GM19035 (cell line): ENCODE data around the gene SIX4.

Experiments used
- ATAC-seq: cut with Tn5 transposase; IDR thresholded peaks from one replicate; pipeline ENCODE4 v1.9.1; 2021; ENCODE audit not compliant: unreplicated experiment

The SIX4 gene

DNA sequence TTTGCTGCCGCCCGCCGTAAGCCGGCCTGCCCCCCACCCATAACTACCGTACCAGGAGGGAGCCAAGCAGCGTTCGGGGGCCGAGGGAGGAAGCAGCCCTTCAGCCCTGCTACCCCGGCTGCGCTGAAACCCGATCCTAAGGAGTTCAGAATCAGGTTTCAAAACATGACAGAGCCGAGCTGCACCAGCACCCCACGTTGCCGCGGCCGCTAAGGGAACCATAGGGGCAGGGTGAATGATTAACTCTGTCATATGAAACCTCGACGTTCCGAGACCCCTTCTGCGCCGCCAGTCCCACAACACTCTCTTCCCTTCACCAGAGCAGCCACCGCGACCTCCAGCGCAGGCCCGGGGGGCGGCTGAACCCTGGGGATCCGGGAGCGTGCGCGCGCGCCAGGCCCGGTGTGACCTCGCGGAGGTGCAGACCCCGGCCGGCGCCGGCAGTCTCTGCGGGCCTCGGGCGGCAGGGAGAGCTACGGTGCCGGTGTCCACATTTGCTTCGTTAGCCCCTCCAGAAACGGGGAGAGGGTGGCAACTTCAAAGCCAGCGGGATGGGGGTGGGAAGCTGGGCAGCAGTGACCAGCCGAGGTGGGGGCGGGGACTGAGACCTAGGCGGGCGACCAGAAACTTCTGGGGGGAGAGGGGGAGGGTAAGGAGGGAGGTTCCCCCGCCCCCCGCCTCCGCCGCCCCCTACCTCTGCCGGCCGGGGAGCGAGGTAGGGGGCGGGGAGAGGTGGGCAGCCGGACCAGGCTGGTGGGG lies 1.6 kb downstream of the SIX4 start:
- ATAC-seq, result no peak

DNA sequence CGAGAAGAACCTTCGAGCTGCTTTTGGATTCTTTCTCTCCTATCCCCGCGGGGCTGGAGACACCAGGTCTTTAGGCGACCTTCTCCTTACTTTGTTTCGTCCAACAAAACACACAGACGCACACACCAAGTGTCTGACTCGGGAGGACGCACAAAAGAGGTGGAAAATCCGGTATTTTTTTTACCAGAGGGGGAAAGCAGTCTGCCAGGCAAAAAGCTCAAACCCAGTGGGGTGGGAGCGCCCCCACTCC lies 2.1 kb downstream of the SIX4 start:
- no peak for ATAC-seq

DNA sequence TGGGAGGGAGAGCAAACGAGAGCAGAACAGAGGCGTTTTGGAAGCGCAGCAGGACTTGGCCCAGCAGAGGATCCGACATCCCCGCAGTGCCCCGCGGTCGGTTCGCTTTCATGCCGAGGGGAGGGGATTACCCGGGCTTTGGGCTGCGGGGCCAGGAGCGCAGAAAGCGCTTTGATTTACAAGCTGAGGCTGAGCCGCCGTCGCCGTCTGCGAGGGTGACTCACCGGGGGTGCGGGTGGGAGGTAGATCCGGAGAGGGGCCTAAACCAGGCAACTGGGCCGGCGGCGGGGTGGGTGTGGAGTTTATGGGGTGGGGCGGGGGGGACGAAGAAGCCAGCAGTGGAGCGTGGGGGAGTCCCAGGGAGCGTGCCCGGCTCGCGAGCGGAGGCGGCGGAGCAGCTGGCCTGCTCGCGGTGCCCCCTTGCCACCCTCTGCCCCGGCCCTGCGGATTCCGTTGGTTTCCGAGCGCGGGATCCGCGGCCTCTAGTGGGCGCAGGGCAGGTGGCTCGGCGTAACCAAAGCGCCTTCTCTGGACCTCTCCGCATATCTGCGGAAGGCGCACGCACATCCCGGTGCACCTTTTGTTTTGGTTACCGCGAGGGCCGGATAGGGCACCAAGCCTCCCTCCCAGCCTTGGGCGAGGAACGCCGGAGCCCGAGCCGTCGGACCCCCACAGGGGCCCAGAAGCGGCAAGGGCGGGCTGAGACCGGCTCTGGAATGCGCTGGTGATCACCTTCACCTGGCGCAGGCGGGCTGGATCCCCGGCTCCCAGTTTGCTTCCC lies 2.6 kb downstream of the SIX4 start:
- no peak for ATAC-seq

DNA sequence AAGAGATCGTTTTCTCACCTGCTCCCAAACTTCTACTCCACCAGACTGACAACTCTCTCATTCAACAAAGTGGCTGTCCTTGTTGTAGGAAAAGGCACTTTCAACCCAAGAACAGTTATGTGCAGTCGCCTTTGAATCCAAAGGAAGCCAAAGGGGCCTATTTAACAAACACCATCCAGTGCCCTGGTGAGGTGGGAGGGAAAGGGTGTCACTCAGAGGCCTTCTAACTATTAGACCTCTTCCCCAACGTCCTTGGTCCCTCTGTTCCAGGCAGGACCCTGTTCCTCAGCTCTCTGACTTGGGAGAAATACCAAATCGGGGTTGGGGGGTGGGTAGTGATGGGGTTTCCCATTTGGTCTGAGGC lies 3.2 kb downstream of the SIX4 start:
- no peak for ATAC-seq

DNA sequence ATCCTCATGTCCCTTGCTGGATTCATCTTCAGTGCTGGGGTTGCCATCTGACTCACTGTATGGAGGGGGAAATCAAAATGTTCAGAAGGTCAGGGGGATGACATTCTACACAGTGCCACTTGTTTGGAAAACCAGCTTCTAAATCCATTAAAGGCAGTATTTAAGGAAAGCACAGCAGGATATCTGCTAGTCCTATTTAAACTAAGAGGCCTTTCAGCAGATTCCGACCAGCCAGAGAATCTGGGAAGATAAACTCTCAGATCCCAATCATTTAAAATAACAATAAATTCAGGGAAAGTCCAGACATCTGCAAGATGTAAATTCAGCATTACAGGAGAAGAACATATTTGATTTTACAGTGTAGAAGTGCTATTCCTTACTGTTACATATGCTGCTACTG lies 3.8 kb downstream of the SIX4 start:
- ATAC-seq, result no peak

DNA sequence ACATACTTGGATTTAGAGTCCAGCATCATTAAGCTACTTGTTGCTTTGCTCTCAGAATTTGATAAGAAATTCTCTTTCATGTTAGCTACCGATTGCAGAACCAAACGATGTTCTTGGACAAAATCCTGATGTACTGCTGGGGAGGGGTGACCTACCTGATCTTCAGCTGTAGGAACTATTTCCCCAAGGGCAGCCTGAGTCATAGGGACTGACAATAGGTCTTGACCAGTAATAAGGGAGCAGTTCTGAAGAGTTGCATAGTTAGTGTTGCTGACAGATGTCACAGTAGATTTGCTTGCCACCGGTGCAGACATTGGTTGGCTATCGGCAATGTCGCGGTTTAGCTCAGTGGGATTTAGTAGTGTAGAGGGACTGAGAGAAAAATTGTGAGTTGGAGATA lies 10.6 kb downstream of the SIX4 start:
- no peak for ATAC-seq

DNA sequence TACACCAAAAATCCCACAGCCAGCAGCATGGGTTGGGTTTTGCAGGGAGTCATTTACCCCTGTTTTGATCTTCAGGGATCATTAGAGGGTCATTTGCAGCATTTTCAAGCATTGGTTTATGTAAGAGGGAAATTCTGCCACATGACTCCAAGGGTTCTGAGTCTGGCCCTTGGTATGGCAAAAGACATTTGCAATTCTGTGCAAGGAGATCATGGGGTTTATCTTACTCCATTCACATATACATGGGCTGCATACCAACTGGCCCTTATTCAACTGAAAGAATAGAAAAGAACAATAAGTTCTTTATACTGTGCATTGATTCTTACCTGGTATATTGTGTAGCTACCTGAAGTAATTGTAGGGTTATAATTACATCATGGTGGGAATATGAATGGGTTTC lies 13.7 kb downstream of the SIX4 start:
- no peak for ATAC-seq

DNA sequence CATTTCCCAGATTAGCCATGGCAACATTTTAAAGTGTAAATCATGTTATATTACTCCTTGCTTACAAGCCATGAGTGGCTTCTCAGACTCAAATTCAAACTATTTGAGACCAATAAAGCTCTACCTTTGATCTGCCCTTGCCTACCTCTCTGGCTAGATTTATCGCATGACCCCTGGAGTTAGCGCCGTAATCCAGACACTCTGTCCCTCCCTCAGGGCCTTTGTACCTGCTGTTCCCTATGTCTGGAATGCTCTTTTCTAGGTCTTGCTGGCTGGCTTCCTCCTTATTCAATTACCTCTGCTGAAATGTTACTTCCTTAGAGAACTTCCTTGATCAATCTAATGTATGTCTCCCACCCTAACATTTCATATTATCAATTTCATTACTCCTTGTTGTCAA lies 16.3 kb downstream of the SIX4 start:
- ATAC-seq, result no peak

DNA sequence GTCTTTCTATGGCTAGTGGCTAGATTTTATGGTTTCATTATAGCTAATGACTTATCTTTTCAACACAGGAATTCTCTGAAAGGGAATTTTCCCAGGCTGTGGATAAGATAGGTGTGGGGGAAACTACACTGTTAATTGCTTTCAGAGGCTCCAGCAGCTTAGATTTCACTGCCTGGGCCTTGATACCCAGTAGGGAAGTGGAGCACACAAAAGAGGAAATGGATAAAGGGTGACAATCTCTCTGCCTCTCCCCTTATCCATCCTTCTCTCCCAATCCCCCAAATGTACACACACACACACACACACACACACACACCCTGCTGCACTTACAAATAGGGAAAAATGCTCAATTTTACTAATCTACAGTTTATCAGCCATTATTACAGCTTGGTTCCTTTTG lies 19.1 kb downstream of the SIX4 start:
- no peak for ATAC-seq

DNA sequence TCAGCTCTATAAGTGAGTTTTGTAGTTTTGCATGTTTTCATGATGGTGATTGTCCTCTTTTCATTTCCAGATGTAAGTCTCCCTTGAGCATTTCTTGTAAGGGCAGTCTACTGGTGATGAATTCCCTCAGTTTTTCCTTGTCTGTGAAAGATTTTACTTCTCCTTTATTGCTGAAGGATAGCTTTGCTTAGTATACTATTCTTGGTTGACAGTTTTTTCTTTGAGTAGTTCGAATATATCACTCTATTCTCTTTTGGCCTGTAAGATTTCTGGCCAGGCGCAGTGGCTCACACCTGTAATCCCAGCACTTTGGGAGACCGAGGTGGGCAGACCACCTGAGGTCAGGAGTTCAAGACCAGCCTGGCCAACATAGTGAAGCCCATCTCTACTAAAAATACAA lies 23.6 kb downstream of the SIX4 start:
- no peak for ATAC-seq

DNA sequence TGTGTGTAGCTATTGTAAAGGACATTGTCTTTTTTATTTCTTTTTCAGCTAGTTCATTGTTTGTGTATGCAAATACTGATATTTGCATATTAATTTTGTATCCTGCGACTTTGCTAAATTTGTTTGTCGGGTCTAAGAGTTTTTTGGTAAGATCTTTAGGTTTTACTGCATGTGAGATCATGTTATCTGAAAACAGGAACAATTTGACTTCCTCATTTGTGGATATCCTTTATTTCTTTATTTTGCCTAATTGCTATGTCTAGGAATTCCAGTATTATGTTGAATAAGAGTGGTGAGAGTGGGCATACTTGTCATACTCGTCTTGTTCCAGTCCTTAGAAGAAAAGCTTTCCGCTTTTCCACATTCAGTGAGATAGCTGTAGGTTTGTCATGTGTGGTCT lies 28.8 kb downstream of the SIX4 start:
- ATAC-seq, result no peak

DNA sequence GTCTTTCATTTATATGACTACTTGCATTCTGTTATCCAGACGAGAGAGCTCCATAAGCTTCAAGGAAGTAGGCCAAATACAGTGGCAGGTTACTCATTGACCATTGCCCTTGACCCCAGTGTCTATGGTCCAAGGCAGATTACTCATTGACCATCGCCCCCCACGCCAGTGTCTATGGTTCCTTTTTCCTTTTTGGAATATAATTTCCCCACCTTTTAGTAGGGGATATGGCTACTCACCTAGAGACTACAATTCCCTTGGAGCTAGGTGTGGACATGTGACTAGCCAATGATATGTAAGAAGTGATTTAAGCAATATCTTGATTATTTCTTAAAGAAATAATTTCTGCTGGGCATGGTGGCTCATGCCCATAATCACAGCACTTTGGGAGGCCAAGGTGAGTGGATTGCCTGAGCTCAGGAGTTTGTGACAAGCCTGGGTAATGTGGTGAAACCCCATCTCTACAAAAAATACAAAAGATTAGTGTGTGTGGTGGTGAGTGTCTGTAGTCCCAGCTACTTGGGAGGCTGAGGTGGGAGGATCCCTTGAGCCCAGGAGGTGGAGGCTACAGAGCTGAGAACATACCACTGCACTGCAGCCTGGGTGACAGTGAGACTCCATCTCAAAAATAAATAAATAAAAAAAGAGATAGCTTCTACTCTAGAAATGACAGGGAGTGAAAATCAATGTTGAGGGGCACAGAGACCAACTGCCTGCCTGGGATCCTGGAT lies 32.6 kb downstream of the SIX4 start:
- no peak for ATAC-seq

DNA sequence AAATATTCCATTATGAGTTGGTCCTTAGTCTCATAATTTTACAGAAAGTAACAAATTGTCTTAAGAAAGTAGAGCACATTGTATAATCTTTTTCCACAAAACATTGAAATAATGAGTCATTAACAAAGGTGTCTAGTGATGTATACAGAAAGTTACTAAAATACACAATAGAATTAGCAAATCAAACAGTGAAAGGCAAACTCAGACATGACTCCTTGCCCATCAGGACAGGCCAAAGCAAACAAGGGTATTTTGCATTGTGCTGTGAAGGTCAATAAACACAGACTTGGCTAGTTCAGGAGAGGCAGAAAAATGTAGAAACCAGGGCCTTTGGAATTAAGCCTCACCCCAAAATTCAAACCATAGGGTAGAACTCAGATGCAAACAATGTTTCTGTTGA lies 37.3 kb downstream of the SIX4 start:
- no peak for ATAC-seq

DNA sequence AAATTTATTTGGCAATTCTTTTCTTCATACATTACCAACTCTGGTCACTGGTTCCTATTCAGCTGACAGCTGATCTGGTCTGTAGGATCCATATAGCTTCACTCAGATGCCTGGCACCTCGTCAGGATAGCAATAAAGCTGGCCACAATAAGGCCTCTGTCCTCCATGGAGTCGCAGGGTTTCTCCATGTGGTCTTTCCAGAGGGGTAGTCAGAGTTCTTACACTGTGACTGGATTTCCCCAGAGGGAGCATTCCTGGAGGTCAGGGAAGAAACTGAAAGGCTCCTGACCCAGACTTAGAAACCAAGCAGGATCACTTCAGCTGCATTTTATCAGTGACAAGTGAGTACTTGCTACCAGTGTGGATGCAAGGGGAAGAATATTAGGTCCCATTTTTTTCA lies 39.9 kb downstream of the SIX4 start:
- ATAC-seq, result no peak

DNA sequence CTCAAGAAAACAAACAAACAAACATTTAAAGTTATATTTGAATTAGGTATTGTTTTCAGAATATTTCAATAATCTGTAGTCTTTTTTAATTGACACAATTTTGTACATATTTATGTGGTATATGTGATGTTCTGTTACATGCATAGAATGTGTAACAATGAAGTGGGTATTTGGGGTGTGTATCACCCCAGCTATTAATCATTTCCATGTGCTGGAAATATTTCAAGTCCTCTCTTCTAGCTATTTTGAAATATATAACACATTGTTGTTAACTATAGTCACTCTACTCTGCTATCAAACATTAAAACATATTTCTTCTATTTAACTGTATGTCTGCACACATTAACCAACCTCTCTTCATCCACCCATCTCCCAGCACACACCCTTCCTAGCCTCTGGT lies 42.9 kb downstream of the SIX4 start:
- ATAC-seq, result no peak

DNA sequence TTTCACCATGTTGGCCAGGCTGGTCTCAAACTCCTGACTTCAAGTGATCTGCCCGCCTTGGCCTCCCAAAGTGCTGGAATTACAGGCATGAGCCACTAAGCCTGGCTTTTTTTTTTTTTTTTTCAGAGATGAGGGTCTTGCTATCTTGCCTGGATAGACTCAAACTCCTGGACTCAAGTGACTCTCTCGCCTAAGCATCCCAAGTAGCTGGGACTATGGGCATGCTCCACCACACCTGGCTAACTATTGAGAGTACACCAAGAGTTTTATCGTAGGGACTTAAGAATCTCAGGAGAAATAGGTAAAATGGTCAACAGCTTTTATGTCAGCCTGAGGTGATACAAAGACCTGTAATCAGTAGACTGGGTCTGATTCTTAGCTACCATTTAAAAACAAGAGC lies 43.6 kb downstream of the SIX4 start:
- ATAC-seq, result no peak

DNA sequence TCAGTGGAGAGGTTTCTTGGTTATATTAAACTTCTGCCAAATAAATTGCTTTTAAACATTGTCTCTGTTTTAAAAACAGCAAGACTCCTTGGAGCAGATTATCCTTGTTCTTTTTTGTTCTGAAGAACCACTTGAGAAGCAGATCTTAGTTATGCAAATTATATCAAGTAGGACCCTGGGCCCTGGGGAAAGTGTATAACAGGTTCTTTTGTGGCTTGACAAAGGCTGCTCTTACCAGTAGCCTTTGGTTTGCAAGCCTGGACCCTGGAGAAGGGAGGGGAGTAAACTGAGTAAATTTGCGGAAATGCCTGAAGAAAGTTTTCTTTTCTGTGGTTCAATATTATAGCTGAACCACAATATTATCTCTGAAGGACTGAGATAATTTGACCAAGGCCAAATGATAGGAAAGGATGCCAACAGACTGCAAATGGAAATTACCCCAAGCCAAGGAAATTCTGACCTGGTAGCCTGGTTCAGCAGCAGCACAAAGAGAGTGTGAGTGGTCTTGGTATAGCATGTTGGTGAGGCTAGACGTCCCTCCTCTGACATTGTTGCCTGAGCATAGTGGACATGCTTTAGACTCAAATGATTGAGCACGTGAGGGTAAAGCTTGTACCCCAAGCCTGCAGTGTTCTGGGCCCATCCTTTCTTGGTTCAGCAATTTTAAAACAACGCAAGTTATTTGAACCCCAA lies 44.4 kb downstream of the SIX4 start:
- no peak for ATAC-seq

DNA sequence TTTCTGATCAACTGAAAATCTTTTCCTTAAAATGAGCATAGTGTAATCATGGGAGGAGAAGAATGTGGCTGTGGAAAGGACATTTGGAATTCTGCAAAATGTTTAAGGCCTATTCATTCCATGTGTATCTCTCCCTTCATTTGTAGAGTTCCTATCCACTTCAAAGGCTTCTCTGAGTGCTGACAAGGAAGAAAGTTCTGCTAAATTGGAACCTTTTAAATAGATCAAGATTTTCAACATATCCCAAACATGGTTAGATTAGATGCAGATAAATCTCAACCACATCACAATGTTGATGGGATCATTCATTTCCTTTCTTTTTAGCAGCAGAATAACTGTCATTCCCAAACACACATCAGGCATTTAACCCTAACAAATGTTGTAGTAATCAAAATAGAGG lies 46.5 kb downstream of the SIX4 start:
- no peak for ATAC-seq

DNA sequence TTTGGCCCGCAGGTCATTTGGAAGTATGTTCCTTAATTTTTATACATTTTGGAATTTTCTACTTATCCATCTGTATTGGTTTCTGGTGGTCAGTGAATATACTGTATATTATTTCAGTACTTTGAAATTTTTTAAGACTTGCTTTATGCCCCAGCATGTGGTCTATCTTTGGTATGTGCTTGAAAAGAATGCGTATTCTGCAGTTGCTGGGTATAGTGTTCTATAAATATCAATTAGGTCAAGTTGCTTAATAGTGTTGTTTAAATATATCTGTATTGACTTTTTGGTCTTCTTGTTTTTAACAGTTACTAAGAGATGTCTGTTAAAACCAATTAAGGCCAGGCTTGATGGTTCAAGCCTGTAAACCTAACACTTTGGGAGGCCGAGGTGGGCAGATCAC lies 53.2 kb downstream of the SIX4 start:
- no peak for ATAC-seq

DNA sequence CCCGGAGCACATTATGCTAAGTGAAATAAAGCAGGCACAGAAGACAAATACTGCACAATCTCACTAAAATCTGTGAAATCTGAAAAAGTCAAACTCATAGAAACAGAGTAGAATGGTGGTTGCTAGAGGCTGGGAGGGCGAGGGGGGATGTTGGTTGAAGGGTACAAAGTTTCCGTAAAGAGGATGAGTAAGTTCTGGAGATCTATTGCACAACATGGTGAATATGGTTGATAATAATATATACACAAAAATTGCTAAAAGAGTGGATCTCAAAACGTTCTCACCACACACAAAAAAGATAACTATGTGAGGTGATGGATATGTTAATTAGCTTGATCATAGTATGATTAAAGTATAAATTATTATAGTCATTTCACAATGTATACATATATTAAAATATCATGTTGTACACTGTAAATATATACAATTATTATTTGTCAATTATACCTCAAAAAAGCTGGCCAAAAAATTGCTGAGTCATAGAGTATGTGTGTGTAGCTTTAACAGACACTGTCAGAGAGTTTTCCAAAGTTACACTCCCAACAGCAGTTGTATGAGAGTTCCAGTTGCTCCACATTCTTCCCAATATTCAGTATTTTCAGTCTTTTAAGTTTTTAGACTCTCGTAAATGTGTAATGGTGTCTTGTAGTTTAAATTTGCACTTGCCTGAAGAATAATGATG lies 55.6 kb downstream of the SIX4 start:
- no peak for ATAC-seq

DNA sequence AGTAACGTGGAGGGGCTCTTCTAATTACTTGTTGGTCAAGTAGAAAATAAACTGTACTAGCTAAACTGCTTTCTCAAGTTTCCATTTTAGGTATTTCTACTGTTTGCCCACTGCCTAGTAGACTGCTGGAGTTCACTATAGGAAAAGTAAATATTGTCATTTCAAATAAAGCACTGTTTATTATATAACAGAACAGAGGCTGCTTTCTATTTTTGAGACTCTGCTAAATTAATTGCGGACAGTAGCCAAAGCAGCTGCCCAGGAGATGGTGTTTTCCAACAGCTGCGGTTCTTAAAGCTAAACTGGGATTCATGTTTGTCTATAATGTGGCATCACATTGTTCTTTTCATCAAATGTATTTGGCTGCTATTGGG lies 59.0 kb downstream of the SIX4 start:
- ATAC-seq, result no peak
